HAP-1 (cell line): ENCODE measurements around the gene SASH3.

Experiments
- DNase-seq, 2 experiments: peaks; one replicate each; pipeline ENCODE4 v3.0.0-alpha.2; 2016 to 2020; ENCODE audit warnings: low spot score in 2 of 2
- H3K27me3 ChIP-seq: fragments of 250-450 bp; sonication (Bioruptor Pico); 2 replicates; pipeline ENCODE4 v1.5.1; 2020; ENCODE audit warnings: low read depth, mild to moderate bottlenecking, moderate library complexity
- H3K36me3 ChIP-seq: fragments of 250-450 bp; sonication (Bioruptor Pico); replicated peaks from 2 replicates; pipeline ENCODE4 v1.5.1; 2020; ENCODE audit warnings: mild to moderate bottlenecking
- H3K4me1 ChIP-seq: fragments of 250-450 bp; sonication (Bioruptor Pico); 2 replicates; pipeline ENCODE4 v1.5.1; 2020; ENCODE audit warnings: mild to moderate bottlenecking
- H3K4me3 ChIP-seq: fragments of 250-450 bp; sonication (Bioruptor Pico); 2 replicates; pipeline ENCODE4 v1.5.1; 2020; ENCODE audit warnings: mild to moderate bottlenecking, moderate library complexity
- H3K9me3 ChIP-seq: fragments of 250-450 bp; sonication (Bioruptor Pico); 2 replicates; pipeline ENCODE4 v1.5.1; 2020; ENCODE audit warnings: mild to moderate bottlenecking, moderate library complexity
- in situ Hi-C: fragments of 300-500 bp; cut with MboI; formaldehyde crosslinking; loops from 3 replicates; pipeline ENCODE4 v1.14.3; 2020; ENCODE audit warnings: low sequenced_read_pairs, inconsistent platforms, mixed read lengths

SASH3 gene

DNA sequence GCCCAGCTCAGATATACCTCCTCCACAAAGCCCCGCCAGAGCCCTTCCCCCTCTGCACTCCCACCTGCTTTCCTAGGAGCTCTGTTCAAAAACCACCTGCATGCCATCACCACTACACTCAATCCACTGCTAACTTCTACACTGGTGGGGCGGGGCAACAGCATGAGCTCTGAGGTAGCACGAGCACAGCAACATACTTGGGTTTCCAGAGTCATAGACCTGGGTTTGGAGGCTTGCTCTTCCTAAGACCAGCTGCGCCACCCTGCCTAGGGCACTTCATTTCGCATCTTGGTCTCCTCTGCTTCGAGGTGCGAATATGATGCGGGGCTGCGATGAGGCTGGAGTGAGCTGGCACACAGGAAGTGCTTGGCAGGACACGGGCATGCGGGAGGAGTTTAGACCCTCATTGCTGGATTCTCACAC lies 3.6 kb downstream of the SASH3 start:
- H3K4me1 ChIP-seq, result no peaks in the 10 kb centered on the region
- no peaks in the 10 kb centered on the region for H3K9me3 ChIP-seq
- in situ Hi-C loops, result no loop called here
- no peaks in the 10 kb centered on the region for H3K36me3 ChIP-seq
- DNase-seq, result no peak
- no peak overlapping the region for H3K4me3 ChIP-seq
- no peaks in the 10 kb centered on the region for H3K27me3 ChIP-seq

DNA sequence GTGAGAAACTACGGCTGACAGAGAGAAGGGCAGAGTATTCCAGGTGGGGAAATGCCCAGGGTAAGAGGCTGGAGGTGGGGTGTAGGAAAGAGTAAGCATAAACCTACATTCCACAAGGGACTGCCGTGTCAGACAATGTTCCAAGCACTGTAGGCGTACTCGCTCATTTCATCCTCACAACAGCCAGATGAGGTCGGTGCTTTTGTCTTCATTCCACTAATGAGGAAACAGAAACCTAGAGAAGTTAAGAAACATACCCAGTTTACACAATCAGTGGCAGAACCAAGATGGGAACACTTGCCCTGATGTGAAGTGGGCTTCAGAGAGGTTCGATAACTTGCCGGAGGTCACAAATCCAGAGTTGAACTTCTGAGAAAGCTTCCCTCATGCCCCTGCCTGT lies 4.6 kb downstream of the SASH3 start:
- H3K9me3 ChIP-seq, result no peaks in the 10 kb centered on the region
- DNase-seq, result no peak
- H3K4me1 ChIP-seq, result no peaks in the 10 kb centered on the region
- in situ Hi-C loops, result no loop called here
- H3K27me3 ChIP-seq, result no peaks in the 10 kb centered on the region
- no peak overlapping the region for H3K4me3 ChIP-seq
- H3K36me3 ChIP-seq, result no peaks in the 10 kb centered on the region

GRCh38 chrX:129785160-129785947 lies 5.6 kb downstream of the SASH3 start:
- in situ Hi-C loops, result no loop called here
- Histone ChIP-seq H3K4me1 (no peaks in the 10 kb centered on the region), H3K4me3 (no peak overlapping the region), H3K27me3 (no peaks in the 10 kb centered on the region), H3K9me3 (no peaks in the 10 kb centered on the region), H3K36me3 (no peaks in the 10 kb centered on the region)
- DNase-seq, result no peak

- H3K9me3 ChIP-seq, result no peaks in the 10 kb centered on the region
- no peak for DNase-seq
- H3K4me3 ChIP-seq, result no peak overlapping the region
- in situ Hi-C loops, result no loop called here
- no peaks in the 10 kb centered on the region for H3K27me3 ChIP-seq
- H3K4me1 ChIP-seq, result no peaks in the 10 kb centered on the region
- H3K36me3 ChIP-seq, result no peaks in the 10 kb centered on the region
These were observed 6.5 kb downstream of the SASH3 start for GRCh38 chrX:129786210-129786651.

- DNase-seq, result no peak
- no peaks in the 10 kb centered on the region for H3K27me3 ChIP-seq
- no peak overlapping the region for H3K4me3 ChIP-seq
- in situ Hi-C loops, result no loop called here
- no peaks in the 10 kb centered on the region for H3K9me3 ChIP-seq
- H3K36me3 ChIP-seq, result no peaks in the 10 kb centered on the region
- no peaks in the 10 kb centered on the region for H3K4me1 ChIP-seq
These were observed 7.7 kb downstream of the SASH3 start for GRCh38 chrX:129787336-129788055.

DNA sequence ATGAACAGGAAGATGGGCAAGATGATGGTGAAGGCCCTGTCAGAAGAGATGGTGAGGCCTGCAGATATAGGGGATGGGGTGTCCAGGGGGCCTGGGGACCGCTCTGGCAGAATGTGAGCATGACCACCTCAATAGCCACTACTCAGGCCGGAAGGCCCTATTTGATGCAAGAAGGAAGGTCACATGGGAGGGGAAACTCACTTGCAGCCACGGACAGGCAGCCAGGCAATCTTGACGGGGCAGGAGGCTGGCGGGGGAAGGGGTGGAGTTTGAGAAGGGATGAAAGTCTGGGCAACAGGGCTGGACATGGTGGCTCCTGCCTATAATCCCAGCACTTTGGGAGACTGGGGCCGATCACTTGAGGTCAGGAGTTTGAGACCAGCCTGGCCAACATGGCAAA lies 8.8 kb downstream of the SASH3 start:
- no peaks in the 10 kb centered on the region for H3K27me3 ChIP-seq
- H3K4me3 ChIP-seq, result no peak overlapping the region
- H3K9me3 ChIP-seq, result no peaks in the 10 kb centered on the region
- no peaks in the 10 kb centered on the region for H3K4me1 ChIP-seq
- H3K36me3 ChIP-seq, result no peaks in the 10 kb centered on the region
- no peak for DNase-seq
- in situ Hi-C loops, result no loop called here

DNA sequence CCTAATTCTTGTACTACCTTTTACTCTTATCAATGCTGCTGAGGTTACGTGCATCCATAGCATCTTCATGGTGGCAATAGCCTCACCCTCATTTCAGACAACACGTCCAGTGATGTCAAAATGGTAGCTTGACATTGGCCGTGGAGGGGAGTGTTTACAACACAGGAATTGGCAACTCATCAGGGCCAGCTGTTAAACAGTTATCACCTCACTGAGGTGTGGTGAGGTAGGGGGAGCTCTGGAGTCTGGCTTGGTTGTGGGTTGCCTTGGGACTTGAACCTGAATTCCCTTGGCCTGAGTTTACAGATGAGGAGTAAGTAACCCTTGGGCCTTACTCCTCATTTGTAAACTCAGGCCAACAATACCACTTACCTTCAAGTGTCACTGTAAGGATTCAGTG lies 10.4 kb downstream of the SASH3 start:
- Histone ChIP-seq H3K27me3 (no peaks in the 10 kb centered on the region), H3K4me3 (no peak overlapping the region), H3K9me3 (no peaks in the 10 kb centered on the region), H3K36me3 (no peaks in the 10 kb centered on the region), H3K4me1 (no peaks in the 10 kb centered on the region)
- in situ Hi-C loops, result no loop called here
- DNase-seq, result no peak

- Histone ChIP-seq H3K4me3 (no peak overlapping the region), H3K9me3 (no peaks in the 10 kb centered on the region), H3K36me3 (no peaks in the 10 kb centered on the region), H3K4me1 (no peaks in the 10 kb centered on the region), H3K27me3 (no peaks in the 10 kb centered on the region)
- in situ Hi-C loops, result no loop called here
- no peak for DNase-seq
These were observed 11.1 kb downstream of the SASH3 start for GRCh38 chrX:129790808-129791207.

DNA sequence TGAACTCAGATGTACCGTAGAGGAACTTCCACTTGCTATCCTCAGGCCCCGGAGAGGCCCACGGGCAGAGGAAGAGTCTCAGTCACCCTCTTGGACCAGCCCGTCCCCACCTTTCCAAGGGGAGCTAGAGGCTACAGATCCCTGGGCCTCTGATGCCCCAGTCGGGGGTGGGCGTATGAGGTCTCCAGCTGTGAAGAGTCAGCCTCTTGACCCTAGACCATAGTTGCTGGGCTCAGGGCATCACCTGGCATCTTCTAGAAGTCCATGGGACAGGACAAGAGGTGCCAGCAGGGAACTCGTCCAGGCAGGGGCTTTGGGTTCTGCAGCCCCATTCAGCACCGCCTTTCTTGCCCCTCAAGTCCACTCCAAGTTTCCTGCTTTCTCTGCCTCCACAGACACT lies 11.6 kb downstream of the SASH3 start:
- H3K36me3 ChIP-seq, result no peaks in the 10 kb centered on the region
- in situ Hi-C loops, result no loop called here

GRCh38 chrX:129791961-129792570 lies 12.3 kb downstream of the SASH3 start:
- no peaks in the 10 kb centered on the region for H3K27me3 ChIP-seq
- no peaks in the 10 kb centered on the region for H3K4me1 ChIP-seq
- H3K9me3 ChIP-seq, result no peaks in the 10 kb centered on the region
- H3K36me3 ChIP-seq, result no peaks in the 10 kb centered on the region
- in situ Hi-C loops, result no loop called here
- no peak overlapping the region for H3K4me3 ChIP-seq
- no peak for DNase-seq

More for the DNA sequence above, 11.6 kb downstream of the SASH3 start:
- Histone ChIP-seq H3K9me3 (no peaks in the 10 kb centered on the region), H3K27me3 (no peaks in the 10 kb centered on the region), H3K4me3 (no peak overlapping the region), H3K4me1 (no peaks in the 10 kb centered on the region)
- no peak for DNase-seq

DNA sequence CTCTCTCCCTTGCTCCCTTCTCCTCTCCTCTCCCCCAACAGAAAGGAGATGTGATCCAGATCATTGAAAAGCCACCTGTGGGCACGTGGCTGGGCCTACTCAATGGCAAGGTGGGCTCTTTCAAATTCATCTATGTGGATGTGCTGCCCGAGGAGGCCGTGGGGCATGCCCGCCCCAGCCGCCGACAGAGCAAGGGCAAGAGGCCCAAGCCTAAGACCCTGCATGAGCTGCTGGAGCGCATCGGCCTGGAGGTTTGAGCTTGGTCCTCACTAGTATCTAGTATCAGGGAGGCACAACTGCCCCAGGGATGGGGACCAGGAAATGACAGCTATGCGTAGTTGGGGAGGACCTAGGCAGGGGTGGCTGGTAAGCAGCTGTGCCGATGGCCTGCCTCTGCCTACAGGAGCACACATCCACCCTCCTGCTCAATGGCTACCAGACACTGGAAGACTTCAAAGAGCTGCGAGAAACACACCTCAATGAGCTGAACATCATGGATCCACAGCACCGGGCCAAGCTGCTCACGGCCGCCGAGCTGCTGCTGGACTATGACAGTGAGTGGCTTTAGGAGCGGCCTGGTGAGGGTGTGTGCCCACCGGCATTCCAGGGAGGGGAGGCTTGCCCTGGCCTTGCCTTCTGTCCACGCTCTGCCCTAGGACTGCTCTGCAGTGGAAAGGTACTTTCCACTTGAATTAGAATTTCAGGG lies 13.0 kb downstream of the SASH3 start:
- Histone ChIP-seq H3K27me3 (no peaks in the 10 kb centered on the region), H3K36me3 (no peaks in the 10 kb centered on the region), H3K4me3 (no peak overlapping the region), H3K9me3 (no peaks in the 10 kb centered on the region), H3K4me1 (no peaks in the 10 kb centered on the region)
- in situ Hi-C loops, result no loop called here
- DNase-seq, result no peak

- in situ Hi-C loops, result no loop called here
These were observed 13.9 kb downstream of the SASH3 start for GRCh38 chrX:129793604-129794191.

GRCh38 chrX:129795584-129795983 lies 15.8 kb downstream of the SASH3 start:
- H3K36me3 ChIP-seq, result no peaks in the 10 kb centered on the region; the same call in 1 of the 2 replicates
- no peaks in the 10 kb centered on the region for H3K27me3 ChIP-seq
- no peaks in the 10 kb centered on the region for H3K9me3 ChIP-seq
- no peak for DNase-seq
- no peak overlapping the region for H3K4me3 ChIP-seq
- H3K4me1 ChIP-seq, result no peaks in the 10 kb centered on the region
- in situ Hi-C loops, result no loop called here

More at GRCh38 chrX:129793604-129794191, 13.9 kb downstream of the SASH3 start:
- no peaks in the 10 kb centered on the region for H3K4me1 ChIP-seq
- H3K4me3 ChIP-seq, result no peak overlapping the region
- no peaks in the 10 kb centered on the region for H3K9me3 ChIP-seq
- no peak for DNase-seq
- no peaks in the 10 kb centered on the region; the same call in 1 of the 2 replicates for H3K36me3 ChIP-seq
- H3K27me3 ChIP-seq, result no peaks in the 10 kb centered on the region
